Endometrial microvascular endothelial cells (primary cell): ENCODE measurements around the gene CDK15. TPM values are rescaled to one million over a fixed set of nuclear protein-coding genes. Genes with fewer than 3 reads are reported as not detected.

ENCODE experiments used
- in situ Hi-C: cut with HindIII; loops from 2 replicates; pipeline ENCODE4 v1.10.0; 2017; ENCODE audit warnings: low sequenced_read_pairs, low pct_unique_long_range_greater_than_20kb; ENCODE audit errors: inconsistent ontology term
- total RNA-seq: library from RNA; depleted of rRNA; stranded (reverse); fragments of >200 nt; gene quantifications from one replicate; pipeline ENCODE4 v1.2.3, GENCODE V29; 2015; ENCODE audit errors: inconsistent ontology term

CDK15 gene
- total RNA-seq, 1 donor from 2014 or later: not detected

GRCh38 chr2:201855356-201855755 is 49.0 kb downstream of the CDK15 start:
- in situ Hi-C loops: no loop called here

GRCh38 chr2:201857326-201857725 is 51.0 kb downstream of the CDK15 start:
- in situ Hi-C loops: no loop called here

GRCh38 chr2:201858281-201859184 is 52.2 kb downstream of the CDK15 start:
- in situ Hi-C loops: no loop called here

- in situ Hi-C loops: no loop called here
Observed at GRCh38 chr2:201859949-201860348, 53.6 kb downstream of the CDK15 start.

GRCh38 chr2:201860636-201861066 is 54.3 kb downstream of the CDK15 start:
- in situ Hi-C loops: no loop called here

GRCh38 chr2:201862843-201863242 is 56.5 kb downstream of the CDK15 start:
- in situ Hi-C loops: no loop called here

- in situ Hi-C loops: no loop called here
Observed at GRCh38 chr2:201866643-201867473, 60.5 kb downstream of the CDK15 start.

- in situ Hi-C loops: no loop called here
Observed at GRCh38 chr2:201871471-201871870, 65.1 kb downstream of the CDK15 start.

GRCh38 chr2:201872591-201872990 is 66.3 kb downstream of the CDK15 start:
- in situ Hi-C loops: no loop called here

GRCh38 chr2:201879996-201880395 is 73.7 kb downstream of the CDK15 start:
- in situ Hi-C loops: no loop called here

- in situ Hi-C loops: no loop called here
Observed at GRCh38 chr2:201880579-201880978, 74.2 kb downstream of the CDK15 start.

GRCh38 chr2:201880993-201881611 is 74.8 kb downstream of the CDK15 start:
- in situ Hi-C loops: no loop called here

GRCh38 chr2:201881741-201882140 is 75.4 kb downstream of the CDK15 start:
- in situ Hi-C loops: no loop called here

GRCh38 chr2:201882353-201883090 is 76.2 kb downstream of the CDK15 start:
- in situ Hi-C loops: no loop called here

- in situ Hi-C loops: no loop called here
Observed at GRCh38 chr2:201883606-201884369, 77.5 kb downstream of the CDK15 start.

- in situ Hi-C loops: no loop called here
Observed at GRCh38 chr2:201886504-201886903, 80.2 kb downstream of the CDK15 start.

- in situ Hi-C loops: no loop called here
Observed at GRCh38 chr2:201887773-201888425, 81.6 kb downstream of the CDK15 start.

GRCh38 chr2:201888426-201888800 is 82.1 kb downstream of the CDK15 start:
- in situ Hi-C loops: no loop called here
